Hematopoietic multipotent progenitor cell treated with erythropoietin and hydrocortisone succinate and interleukin-3 and kit ligand, for 8 days (in vitro differentiated cells): ENCODE data around the gene NEUROD4.
"Not testable (repeated sequence)": the region's sequence is repeated elsewhere in the genome, so short reads cannot be mapped to it uniquely, and the experiment has no call there.

Source experiments
- DNase-seq: peaks from one replicate; pipeline ENCODE4 v3.0.0-alpha.2; 2015

The NEUROD4 gene

DNA sequence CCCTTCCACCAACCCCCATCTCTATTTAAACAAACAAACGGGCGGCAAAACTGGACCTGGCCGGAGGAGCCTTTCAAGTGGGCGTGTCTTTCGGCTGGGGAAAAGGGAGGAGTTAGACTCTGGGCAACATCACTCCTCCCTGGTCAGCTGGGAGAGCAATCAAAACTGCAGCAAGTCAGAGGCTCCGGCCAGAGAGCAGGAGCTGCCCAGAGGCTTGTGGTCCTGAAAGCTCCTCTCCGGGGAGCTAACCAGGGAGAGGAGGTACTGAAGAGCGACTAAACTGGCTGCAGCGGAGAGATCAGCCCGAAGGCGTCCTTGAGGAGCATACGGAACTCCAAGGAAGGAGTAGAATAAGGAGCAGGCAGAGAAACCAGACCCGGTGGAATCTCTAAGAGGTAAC is at the start of gene NEUROD4:
Gene NEUROD4 (plus strand): TSS at position 191 of the 400 bp plus-strand sequence. CDS start 6,466 bp downstream, outside the sequence.
- DNase-seq: peak; percentile 32

DNA sequence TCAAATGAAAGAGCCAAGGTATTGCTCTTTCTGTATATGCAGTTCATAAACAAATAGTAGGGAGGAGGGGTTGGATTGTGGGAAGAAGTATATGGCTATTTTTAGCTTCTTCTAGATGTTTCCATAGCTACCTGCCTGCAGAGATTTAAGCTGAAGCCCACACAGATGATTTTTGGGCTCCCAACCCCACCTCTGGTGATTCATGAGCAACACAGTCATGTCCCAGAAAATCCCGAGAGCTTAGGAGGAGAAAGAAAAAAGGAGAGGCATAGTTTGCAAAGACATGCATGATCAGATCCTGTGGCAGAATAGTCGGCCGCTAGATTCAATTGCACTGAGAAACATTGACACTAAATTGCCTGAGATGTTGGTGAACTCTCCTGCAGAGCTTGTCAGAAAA is 49.0 kb upstream of the NEUROD4 start:
- no peak for DNase-seq

GRCh38 chr12:54973556-54973955 is 46.2 kb upstream of the NEUROD4 start:
- no peak for DNase-seq

DNA sequence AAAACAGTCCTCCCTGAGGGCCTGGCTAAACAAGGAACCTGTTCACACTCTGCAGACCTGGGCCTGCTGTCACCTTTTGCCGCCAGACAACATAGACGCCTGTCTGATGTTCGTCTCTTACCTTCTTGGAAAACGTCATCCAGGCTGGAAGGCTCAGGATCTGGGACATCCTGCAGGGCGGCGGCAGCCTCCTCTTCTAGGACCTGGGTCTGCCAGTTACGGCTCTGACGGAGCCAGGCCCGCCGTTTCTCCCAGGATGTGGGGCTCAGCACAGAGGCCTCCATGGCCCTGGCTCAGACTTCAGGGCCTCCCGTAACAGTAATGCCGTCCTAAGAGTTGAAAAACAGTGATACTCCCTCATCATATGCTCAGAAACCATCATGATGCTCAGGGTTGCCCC is 45.5 kb upstream of the NEUROD4 start:
- DNase-seq: no peak

DNA sequence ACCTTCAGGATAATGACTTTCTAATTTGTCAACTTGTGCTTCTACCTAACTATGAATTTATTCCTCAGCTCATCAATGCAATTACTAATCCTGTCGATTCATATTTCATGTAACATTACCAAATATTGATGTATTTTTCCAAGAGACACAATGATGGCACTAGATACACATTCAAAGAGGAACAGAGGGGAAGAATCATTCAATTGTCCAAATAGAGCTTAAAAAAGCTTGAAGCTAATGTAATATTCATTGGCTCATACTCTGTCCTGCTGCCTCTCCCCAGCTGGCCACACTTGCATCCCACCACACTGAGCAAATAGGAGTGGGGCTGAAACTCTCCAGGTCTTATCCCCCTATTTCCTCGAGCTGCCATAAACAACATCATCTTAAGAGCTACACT is 44.5 kb upstream of the NEUROD4 start:
- no peak for DNase-seq

DNA sequence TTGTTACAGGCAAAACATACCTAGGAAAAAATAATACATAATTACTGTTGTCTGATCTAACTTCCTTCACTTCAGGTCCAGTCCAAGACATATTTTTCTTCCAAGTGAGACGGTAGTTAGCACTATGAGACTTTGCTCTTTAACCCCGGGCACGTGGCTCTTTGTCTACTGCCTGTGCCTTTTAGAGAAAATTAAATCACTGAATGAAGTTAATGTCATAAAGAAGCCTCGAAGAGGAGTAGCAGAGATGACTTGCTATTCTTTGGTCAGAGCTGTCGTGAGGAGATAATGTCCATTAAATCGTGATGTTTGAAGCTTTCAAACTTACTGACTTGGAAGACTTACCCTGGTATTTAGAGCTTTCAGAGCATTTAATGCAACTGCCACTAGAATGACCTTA is 43.9 kb upstream of the NEUROD4 start:
- no peak for DNase-seq

GRCh38 chr12:54977155-54977554 is 42.6 kb upstream of the NEUROD4 start:
- no peak for DNase-seq

- DNase-seq: peak; percentile 73
Measured at GRCh38 chr12:54977857-54978256, 41.9 kb upstream of the NEUROD4 start.

DNA sequence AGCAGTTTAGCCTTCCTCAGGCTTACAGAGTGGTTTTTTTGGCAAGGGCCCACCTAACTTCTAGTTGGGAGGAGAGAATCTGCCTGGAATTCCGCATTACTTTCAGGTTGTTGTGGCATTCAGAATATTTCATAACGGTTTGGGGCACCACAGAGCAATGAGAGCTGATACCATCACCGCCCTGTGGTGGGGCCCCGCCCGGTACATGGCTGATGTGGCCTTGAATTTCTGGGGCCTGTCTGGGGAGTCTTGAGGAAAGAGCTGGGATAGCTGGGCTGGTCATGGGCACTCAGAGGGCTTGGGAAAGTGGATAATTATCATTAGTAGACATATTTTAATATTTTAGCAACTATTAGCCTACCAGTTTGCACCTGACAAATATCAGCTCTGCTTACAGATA is 39.4 kb upstream of the NEUROD4 start:
- peak; percentile 76 for DNase-seq

DNA sequence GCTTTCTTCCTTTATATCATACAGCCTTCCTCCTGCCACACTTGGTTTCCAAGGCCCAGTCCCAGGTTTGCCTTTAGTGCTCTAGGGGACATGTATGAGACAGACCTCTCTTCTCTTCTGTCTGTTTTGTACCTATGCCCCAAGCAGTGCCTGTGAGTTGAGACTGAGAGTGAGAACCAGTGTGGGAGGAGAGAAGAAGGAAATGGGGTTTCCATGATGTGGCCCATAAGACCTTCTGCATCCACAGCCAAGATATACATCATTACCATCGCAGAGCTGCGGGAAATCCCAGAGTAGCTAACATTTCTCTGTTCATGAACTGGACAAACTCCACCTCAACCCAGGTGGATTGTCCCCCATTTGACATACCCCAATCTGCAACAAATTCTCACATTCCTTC is 38.0 kb upstream of the NEUROD4 start:
- DNase-seq: no peak

GRCh38 chr12:54983536-54984101 is 36.2 kb upstream of the NEUROD4 start:
- DNase-seq: no peak

DNA sequence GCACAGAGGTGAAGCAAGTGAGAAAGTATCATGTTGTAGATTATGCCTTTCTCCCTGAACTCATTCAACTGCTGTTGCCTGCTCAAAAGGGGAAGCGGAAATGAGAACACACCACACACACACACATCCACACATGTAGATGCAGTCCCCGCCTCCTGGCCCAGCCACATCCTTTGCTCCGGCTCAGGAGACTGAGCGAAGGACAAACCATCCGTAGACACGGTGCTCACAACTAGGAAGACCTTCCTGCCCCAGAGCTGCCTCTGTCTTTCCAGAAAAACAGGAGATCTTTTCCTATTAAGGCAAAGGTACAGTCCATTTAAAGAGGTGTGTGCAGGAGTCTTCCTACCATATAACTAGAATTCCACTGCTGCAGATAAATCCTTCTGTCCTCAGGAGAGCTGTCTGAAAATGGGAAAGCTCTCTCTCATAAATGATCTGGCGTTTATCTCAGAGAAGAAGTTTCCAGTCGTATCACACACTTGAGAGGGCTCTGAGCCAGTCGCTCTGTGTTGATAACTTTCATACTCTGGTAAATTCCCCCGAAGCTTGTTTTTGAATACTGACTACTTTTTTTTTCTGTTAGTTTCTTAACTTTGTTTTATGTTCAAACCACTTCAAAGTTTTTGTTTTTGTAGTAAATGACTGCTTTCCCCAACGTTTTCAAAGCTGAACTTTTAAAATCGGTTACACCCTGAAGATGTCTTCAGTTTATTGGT is 35.0 kb upstream of the NEUROD4 start, which contains the start of gene TESPA1:
Gene TESPA1 (minus strand): TSS at position 105 of the 719 bp plus-strand sequence. CDS start 10,200 bp downstream, outside the sequence.
- peak; percentile 90 for DNase-seq

DNA sequence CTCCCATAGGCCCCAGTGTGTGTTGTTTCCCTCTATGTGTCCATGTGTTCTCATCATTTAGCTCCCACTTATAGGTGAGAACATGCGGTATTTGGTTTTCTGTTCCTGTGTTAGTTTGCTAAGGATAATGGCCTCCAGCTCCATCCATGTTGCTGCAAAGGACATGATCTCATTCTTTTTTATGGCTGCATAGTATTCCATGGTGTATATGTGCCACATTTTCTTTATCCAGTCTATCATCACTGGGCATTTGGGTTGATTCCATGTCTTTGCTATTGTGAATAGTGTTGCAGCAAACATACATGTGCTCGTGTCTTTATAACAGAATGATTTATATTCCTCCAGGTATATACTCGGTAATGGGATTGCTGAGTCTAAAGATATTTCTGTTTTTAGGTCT is 33.0 kb upstream of the NEUROD4 start:
- not testable (repeated sequence) for DNase-seq

- DNase-seq: peak; percentile 90
Measured at GRCh38 chr12:54987611-54988231, 32.1 kb upstream of the NEUROD4 start.

- peak; percentile 89 for DNase-seq
Measured at GRCh38 chr12:54988402-54989054, 31.2 kb upstream of the NEUROD4 start.

GRCh38 chr12:54989829-54990228 is 29.9 kb upstream of the NEUROD4 start:
- no peak for DNase-seq

GRCh38 chr12:54991161-54991990 is 28.4 kb upstream of the NEUROD4 start:
- DNase-seq: no peak

DNA sequence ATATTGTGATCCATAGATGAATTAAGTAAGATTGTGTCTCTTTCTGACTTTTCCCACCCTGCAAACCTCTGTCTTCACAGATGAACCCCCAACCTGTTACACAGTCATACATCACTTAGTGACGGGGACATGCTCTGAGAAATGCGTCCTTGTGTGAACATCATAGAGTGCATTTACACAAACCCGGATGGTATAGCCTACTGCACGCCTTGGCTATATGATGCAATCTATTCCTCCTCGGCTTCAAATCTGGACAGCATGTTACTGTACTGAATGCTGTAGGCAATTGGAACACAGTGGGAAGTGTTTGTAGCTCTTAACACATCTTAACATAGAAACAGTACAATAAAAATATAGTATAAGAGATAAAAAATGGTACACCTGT is 27.8 kb upstream of the NEUROD4 start:
- no peak for DNase-seq

DNA sequence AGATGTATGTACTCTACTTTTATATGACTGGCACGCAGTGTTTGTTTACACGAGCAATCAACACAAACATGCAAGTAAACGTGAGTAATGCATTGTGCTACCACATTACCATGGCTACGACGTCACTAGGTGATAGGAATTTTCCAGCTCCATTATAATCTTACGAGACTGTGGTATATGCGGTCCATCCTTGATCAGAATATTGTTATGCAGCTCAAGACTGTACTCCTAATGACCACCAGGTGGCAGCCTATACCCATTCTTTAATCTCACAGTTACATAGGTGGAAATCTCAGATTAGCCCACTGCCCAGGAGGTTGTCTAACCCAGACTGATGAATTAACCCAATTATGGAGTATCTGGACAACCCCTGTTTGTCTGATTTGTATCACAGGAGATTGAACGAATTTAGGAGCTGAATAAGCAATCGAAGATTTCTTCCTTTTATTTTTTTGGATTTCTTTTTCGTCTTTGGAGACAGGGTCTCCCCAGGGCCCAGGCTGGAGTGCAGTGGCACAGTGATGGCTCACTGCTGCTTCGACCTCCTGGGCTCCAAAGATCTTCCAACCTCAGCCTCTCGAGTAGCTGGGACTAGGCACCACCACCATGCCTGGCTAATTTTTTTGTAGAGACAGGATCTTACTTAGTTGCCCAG is 26.5 kb upstream of the NEUROD4 start:
- DNase-seq: peak; percentile 83

- no peak for DNase-seq
Measured at GRCh38 chr12:54996205-54996604, 23.6 kb upstream of the NEUROD4 start.

DNA sequence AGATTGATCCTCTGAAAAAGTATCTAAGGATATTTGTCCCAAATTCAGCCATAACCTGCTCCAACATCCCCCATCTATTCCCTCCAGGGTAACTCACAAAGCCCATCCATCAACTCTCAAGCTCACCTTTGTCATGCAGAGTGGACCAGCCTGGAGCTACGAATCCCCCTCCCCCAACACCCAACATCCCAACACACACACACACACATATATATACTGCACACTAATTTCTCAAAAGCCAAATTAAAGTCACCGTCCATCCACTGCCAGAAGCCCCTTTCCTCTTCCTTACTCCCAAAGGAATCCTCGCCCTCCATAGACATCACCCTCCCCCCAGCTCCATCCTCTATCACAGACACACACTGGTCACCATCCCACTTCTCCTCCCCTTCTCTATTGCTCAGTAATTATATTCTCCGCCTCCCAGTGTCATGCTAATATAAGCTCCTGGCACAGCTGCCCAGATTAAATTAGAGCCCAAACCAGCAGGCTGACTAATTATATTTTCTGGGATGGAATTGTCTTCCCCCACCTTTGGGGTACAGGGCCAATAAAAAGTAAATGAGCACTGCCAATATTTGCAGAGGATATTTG is 21.7 kb upstream of the NEUROD4 start:
- DNase-seq: no peak
